ENCODE data around the gene SEL1L.

DNA sequence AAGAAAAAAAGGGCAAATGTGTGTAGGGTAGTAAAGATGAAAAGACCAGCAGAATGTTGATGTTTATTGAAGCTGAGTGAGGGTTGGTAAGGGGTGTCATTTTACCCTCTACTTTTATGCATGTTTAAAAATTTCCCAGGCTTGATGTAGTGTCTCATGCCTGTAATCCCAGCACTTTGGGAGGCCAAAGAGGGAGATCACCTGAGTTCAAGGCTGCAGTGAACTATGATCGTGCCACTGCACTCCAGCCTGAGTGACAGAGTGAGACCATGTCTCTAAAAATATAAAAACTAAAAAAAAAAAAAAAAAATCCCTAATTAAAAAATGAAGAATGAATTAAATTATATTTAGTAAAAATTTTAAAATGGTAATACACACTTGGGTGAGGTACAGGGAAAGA lies 8.5 kb downstream of the SEL1L start:
- no peak for TF ChIP-seq EZH2 (IDR thresholded peaks at IDR 0.05; ENCODE audit: borderline replicate concordance, low read depth, low read length, severe bottlenecking)
- TF ChIP-seq POLR2AphosphoS5 (IDR thresholded peaks at IDR 0.05; ENCODE audit: insufficient read depth, low read depth, low read length) = no peak
- TF ChIP-seq POLR2A (IDR thresholded peaks at IDR 0.05; ENCODE audit: low read depth, low read length) = no peak

Measured in endothelial cell of umbilical vein (primary cell).